SK-N-SH treated with all-trans-retinoic acid at 6 μM for 48 hours (cell line): ENCODE measurements around the gene ATRIP.

Experiments
- BACH2 ChIP-seq: fragments of 250-450 bp; sonication (Bioruptor Pico); IDR thresholded peaks from 2 replicates; pipeline ENCODE4 v1.9.0; 2021; ENCODE audit warnings: mild to moderate bottlenecking, borderline replicate concordance
- ESRRG ChIP-seq: fragments of 250-450 bp; sonication (Bioruptor Pico); IDR thresholded peaks from 2 replicates; pipeline ENCODE4 v1.6.1; 2021; ENCODE audit warnings: mild to moderate bottlenecking
- GLIS3 ChIP-seq: fragments of 250-450 bp; sonication (Bioruptor Pico); IDR thresholded peaks from 2 replicates; pipeline ENCODE4 v1.5.0; 2020; ENCODE audit warnings: mild to moderate bottlenecking, moderate library complexity
- PPARA ChIP-seq: fragments of 250-450 bp; sonication (Bioruptor Pico); IDR thresholded peaks from 2 replicates; pipeline ENCODE4 v1.5.0; 2020; ENCODE audit warnings: mild to moderate bottlenecking, borderline replicate concordance
- RARB ChIP-seq: fragments of 250-450 bp; sonication (Bioruptor Pico); IDR thresholded peaks from 2 replicates; pipeline ENCODE4 v1.8.0; 2021; ENCODE audit warnings: mild to moderate bottlenecking, moderate library complexity
- SNAI2 ChIP-seq: fragments of 250-450 bp; sonication (Bioruptor Pico); IDR thresholded peaks from 2 replicates; pipeline ENCODE4 v1.5.0; 2020; ENCODE audit warnings: mild to moderate bottlenecking, moderate library complexity
- TOX ChIP-seq: fragments of 250-450 bp; sonication (Bioruptor Pico); IDR thresholded peaks from 2 replicates; pipeline ENCODE4 v1.8.0; 2021; ENCODE audit warnings: mild to moderate bottlenecking, moderate library complexity, borderline replicate concordance
- ZC3H10 ChIP-seq: fragments of 250-450 bp; sonication (Bioruptor Pico); IDR thresholded peaks from 2 replicates; pipeline ENCODE4 v1.5.1; 2021; ENCODE audit warnings: mild to moderate bottlenecking, moderate library complexity
- ZFP3 ChIP-seq: fragments of 250-450 bp; sonication (Bioruptor Pico); IDR thresholded peaks from 2 replicates; pipeline ENCODE4 v1.5.0; 2020; ENCODE audit warnings: mild to moderate bottlenecking, moderate library complexity
- ZNF565 ChIP-seq: fragments of 450-650 bp; formaldehyde crosslinking; conservative IDR thresholded peaks from 2 replicates; pipeline ENCODE4 v1.5.0; 2020; ENCODE audit warnings: low read depth, mild to moderate bottlenecking, moderate library complexity
- ZNF70 ChIP-seq: fragments of 450-650 bp; formaldehyde crosslinking; IDR thresholded peaks from 2 replicates; pipeline ENCODE4 v1.5.0; 2020; ENCODE audit warnings: mild to moderate bottlenecking, moderate library complexity
- ZNF8 ChIP-seq: fragments of 450-650 bp; formaldehyde crosslinking; IDR thresholded peaks from 2 replicates; pipeline ENCODE4 v1.5.0; 2020; ENCODE audit warnings: mild to moderate bottlenecking, moderate library complexity
- TF ChIP-seq, protein P1 (sequence below): fragments of 250-450 bp; sonication (Bioruptor Pico); IDR thresholded peaks from 2 replicates; pipeline ENCODE4 v1.8.0; 2020; ENCODE audit warnings: mild to moderate bottlenecking, moderate library complexity, borderline replicate concordance

GRCh38 chr3:48428572-48429316, 17.8 kb upstream of the ATRIP start:
- TF ChIP-seq ESRRG (no peak), ZFP3 (CRISPR knock-in tag) (no peak), GLIS3 (no peak), PPARA (CRISPR knock-in tag) (no peak), RARB (CRISPR knock-in tag) (no peak), ZNF8 (CRISPR knock-in tag) (no peak), BACH2 (CRISPR knock-in tag) (no peak), SNAI2 (no peak), ZC3H10 (no peak), TOX (CRISPR knock-in tag) (no peak), ZNF70 (CRISPR knock-in tag) (no peak), ZNF565 (CRISPR knock-in tag) (no peak)
- TF ChIP-seq, protein P1, sequence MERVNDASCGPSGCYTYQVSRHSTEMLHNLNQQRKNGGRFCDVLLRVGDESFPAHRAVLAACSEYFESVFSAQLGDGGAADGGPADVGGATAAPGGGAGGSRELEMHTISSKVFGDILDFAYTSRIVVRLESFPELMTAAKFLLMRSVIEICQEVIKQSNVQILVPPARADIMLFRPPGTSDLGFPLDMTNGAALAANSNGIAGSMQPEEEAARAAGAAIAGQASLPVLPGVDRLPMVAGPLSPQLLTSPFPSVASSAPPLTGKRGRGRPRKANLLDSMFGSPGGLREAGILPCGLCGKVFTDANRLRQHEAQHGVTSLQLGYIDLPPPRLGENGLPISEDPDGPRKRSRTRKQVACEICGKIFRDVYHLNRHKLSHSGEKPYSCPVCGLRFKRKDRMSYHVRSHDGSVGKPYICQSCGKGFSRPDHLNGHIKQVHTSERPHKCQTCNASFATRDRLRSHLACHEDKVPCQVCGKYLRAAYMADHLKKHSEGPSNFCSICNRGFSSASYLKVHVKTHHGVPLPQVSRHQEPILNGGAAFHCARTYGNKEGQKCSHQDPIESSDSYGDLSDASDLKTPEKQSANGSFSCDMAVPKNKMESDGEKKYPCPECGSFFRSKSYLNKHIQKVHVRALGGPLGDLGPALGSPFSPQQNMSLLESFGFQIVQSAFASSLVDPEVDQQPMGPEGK (CRISPR knock-in tag) = no peak
